Thyroid gland (tissue), 4 donors: ENCODE measurements around the gene BTBD2.

ENCODE experiments used
- POLR2A ChIP-seq, 2 donors: fragments of 450-650 bp; IDR thresholded peaks; one replicate each; pipeline ENCODE4 v1.6.1; 2017; ENCODE audit warnings: antibody characterized with exemption in 2 of 2, mild to moderate bottlenecking in 2 of 2, moderate library complexity in 1 of 2
- TF ChIP-seq, protein P1 (sequence below), 6 experiments: fragments of 200-600 bp in 3 of 6; fragments of 450-650 bp in 3 of 6; sonication (generic) in 3 of 6; IDR thresholded peaks; one replicate each; pipeline ENCODE4 v1.5.1; 2016 to 2019; ENCODE audit warnings: antibody characterized with exemption in 6 of 6, mild to moderate bottlenecking in 2 of 6, inconsistent platforms in 1 of 6, moderate library complexity in 1 of 6

- TF ChIP-seq, protein P1, sequence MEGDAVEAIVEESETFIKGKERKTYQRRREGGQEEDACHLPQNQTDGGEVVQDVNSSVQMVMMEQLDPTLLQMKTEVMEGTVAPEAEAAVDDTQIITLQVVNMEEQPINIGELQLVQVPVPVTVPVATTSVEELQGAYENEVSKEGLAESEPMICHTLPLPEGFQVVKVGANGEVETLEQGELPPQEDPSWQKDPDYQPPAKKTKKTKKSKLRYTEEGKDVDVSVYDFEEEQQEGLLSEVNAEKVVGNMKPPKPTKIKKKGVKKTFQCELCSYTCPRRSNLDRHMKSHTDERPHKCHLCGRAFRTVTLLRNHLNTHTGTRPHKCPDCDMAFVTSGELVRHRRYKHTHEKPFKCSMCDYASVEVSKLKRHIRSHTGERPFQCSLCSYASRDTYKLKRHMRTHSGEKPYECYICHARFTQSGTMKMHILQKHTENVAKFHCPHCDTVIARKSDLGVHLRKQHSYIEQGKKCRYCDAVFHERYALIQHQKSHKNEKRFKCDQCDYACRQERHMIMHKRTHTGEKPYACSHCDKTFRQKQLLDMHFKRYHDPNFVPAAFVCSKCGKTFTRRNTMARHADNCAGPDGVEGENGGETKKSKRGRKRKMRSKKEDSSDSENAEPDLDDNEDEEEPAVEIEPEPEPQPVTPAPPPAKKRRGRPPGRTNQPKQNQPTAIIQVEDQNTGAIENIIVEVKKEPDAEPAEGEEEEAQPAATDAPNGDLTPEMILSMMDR (IDR thresholded peaks at IDR 0.05): no peak
- peak in 1 of 2 donors; percentile 48 for TF ChIP-seq POLR2A (IDR thresholded peaks at IDR 0.05)
Measured at GRCh38 chr19:2021453-2022140, 6.1 kb upstream of the BTBD2 start.
